Activated CD4-positive, alpha-beta T cell treated with anti-CD3 and anti-CD28 coated beads, Interleukin-2, amount 50 U/mL, for 1 hour (primary cell): ENCODE measurements around the gene TTC29.
A peak's percentile ranks its signal among the peaks of the same experiment; 100 is the strongest.

Source experiments
- DNase-seq: peaks from one replicate; pipeline ENCODE4 v3.0.0-alpha.2; 2020

The TTC29 gene

GRCh38 chr4:146945556-146946374, at the start of gene TTC29:
Gene TTC29 (minus strand): TSS chr4:146945864. CDS start chr4:146939895, 5,969 bp downstream.
- peak; percentile 79 for DNase-seq

- no peak for DNase-seq
Observed at GRCh38 chr4:146981651-146982050, 36.0 kb upstream of the TTC29 start.

- no peak for DNase-seq
Observed at GRCh38 chr4:146978641-146979040, 33.0 kb upstream of the TTC29 start.

GRCh38 chr4:146976145-146976544, 30.5 kb upstream of the TTC29 start:
- no peak for DNase-seq

- DNase-seq = no peak
Observed at GRCh38 chr4:146975527-146975926, 29.9 kb upstream of the TTC29 start.

- DNase-seq = no peak
Observed at GRCh38 chr4:146975036-146975435, 29.4 kb upstream of the TTC29 start.

GRCh38 chr4:146972036-146972435, 26.4 kb upstream of the TTC29 start:
- no peak for DNase-seq

- DNase-seq = no peak
Observed at GRCh38 chr4:146969126-146969525, 23.5 kb upstream of the TTC29 start.

- DNase-seq = no peak
Observed at GRCh38 chr4:146960634-146961033, 15.0 kb upstream of the TTC29 start.

- no peak for DNase-seq
Observed at GRCh38 chr4:146959692-146960091, 14.0 kb upstream of the TTC29 start.

- no peak for DNase-seq
Observed at GRCh38 chr4:146957237-146957636, 11.6 kb upstream of the TTC29 start.

GRCh38 chr4:146952896-146953295, 7.2 kb upstream of the TTC29 start:
- DNase-seq = no peak

GRCh38 chr4:146949559-146949958, 3.9 kb upstream of the TTC29 start:
- DNase-seq = no peak

- no peak for DNase-seq
Observed at GRCh38 chr4:146943691-146944375, 1.8 kb downstream of the TTC29 start.

GRCh38 chr4:146932116-146932515, 13.5 kb downstream of the TTC29 start:
- DNase-seq = no peak

GRCh38 chr4:146930673-146931072, 15.0 kb downstream of the TTC29 start:
- DNase-seq = no peak

GRCh38 chr4:146927695-146928094, 18.0 kb downstream of the TTC29 start:
- no peak for DNase-seq

GRCh38 chr4:146916479-146917076, 29.1 kb downstream of the TTC29 start:
- DNase-seq = no peak

- DNase-seq = no peak
Observed at GRCh38 chr4:146915132-146915531, 30.5 kb downstream of the TTC29 start.

GRCh38 chr4:146900295-146900694, 45.4 kb downstream of the TTC29 start:
- no peak for DNase-seq

GRCh38 chr4:146890301-146890700, 55.4 kb downstream of the TTC29 start:
- no peak for DNase-seq

- DNase-seq = no peak
Observed at GRCh38 chr4:146883070-146883469, 62.6 kb downstream of the TTC29 start.

- no peak for DNase-seq
Observed at GRCh38 chr4:146857298-146857697, 88.4 kb downstream of the TTC29 start.

- DNase-seq = no peak
Observed at GRCh38 chr4:146855761-146856160, 89.9 kb downstream of the TTC29 start.
